Common myeloid progenitor, CD34-positive (primary cell): ENCODE data around the gene ZNHIT1.
"Not testable (repeated sequence)": the region's sequence is repeated elsewhere in the genome, so short reads cannot be mapped to it uniquely, and the experiment has no call there.

ENCODE experiments used
- CTCF ChIA-PET: fragments of 350-600 bp; sonication (Branson Sonifier 250); formaldehyde crosslinking; loops from one replicate; lab custom pipeline; 2021; ENCODE audit warnings: antibody characterized with exemption; lab: Charles Lee
- POLR2A ChIA-PET: fragments of 350-600 bp; sonication (Branson Sonifier 250); formaldehyde crosslinking; loops from one replicate; lab custom pipeline; 2021; ENCODE audit warnings: antibody characterized with exemption; lab: Charles Lee
- DNase-seq, 3 donors: peaks; one replicate each; pipeline versions ENCODE4 v3.0.0 to v3.0.0-alpha.2; 2013
- H3K27ac ChIP-seq, 2 experiments: 1 replicate in 1 of 2; 2 replicates in 1 of 2; pipeline ENCODE4 v1.7.0; 2013; ENCODE audit warnings: inconsistent platforms in 2 of 2, low read length in 2 of 2, mild to moderate bottlenecking in 2 of 2, low read depth in 1 of 2, moderate library complexity in 1 of 2; ENCODE audit not compliant: severe bottlenecking in 2 of 2, insufficient read depth in 1 of 2, poor library complexity in 1 of 2
- H3K27me3 ChIP-seq, 5 experiments: replicated peaks in 2 of 5; 1 replicate in 3 of 5; 2 replicates in 2 of 5; pipeline versions ENCODE4 v1.6.1 to v1.7.0; 2013; ENCODE audit warnings: low read length in 4 of 5, mild to moderate bottlenecking in 2 of 5, moderate library complexity in 2 of 5, inconsistent platforms in 1 of 5; ENCODE audit not compliant: insufficient read depth in 5 of 5, control insufficient read depth in 4 of 5
- H3K36me3 ChIP-seq, 4 experiments: 1 replicate in 2 of 4; 2 replicates in 2 of 4; pipeline versions ENCODE4 v1.6.1 to v1.7.0; 2013; ENCODE audit warnings: low read length in 3 of 4, control low read depth in 1 of 4, mild to moderate bottlenecking in 1 of 4; ENCODE audit not compliant: control insufficient read depth in 4 of 4, insufficient read depth in 4 of 4
- H3K4me1 ChIP-seq, 4 experiments: 1 replicate in 3 of 4; 2 replicates in 1 of 4; pipeline versions ENCODE4 v1.6.1 to v1.7.1; 2013; ENCODE audit warnings: low read length in 3 of 4, mild to moderate bottlenecking in 3 of 4, control low read depth in 1 of 4, inconsistent platforms in 1 of 4, moderate library complexity in 1 of 4; ENCODE audit not compliant: control insufficient read depth in 4 of 4, insufficient read depth in 4 of 4; ENCODE audit errors: control extremely low read depth in 1 of 4
- H3K4me3 ChIP-seq, 7 experiments: 1 replicate in 4 of 7; 2 replicates in 3 of 7; pipeline versions ENCODE4 v1.5.1 to v1.7.0; 2013; ENCODE audit warnings: mild to moderate bottlenecking in 7 of 7, low read length in 6 of 7, moderate library complexity in 6 of 7, inconsistent platforms in 2 of 7, low read depth in 2 of 7, control low read depth in 1 of 7; ENCODE audit not compliant: insufficient read depth in 4 of 7, control insufficient read depth in 1 of 7; ENCODE audit errors: extremely low read depth in 1 of 7
- H3K9me3 ChIP-seq, 5 experiments: 1 replicate in 4 of 5; 2 replicates in 1 of 5; pipeline versions ENCODE4 v1.6.1 to v1.7.1; 2013; ENCODE audit warnings: low read length in 4 of 5, mild to moderate bottlenecking in 2 of 5, inconsistent platforms in 1 of 5, low read depth in 1 of 5, moderate library complexity in 1 of 5; ENCODE audit not compliant: control insufficient read depth in 4 of 5, insufficient read depth in 2 of 5; ENCODE audit errors: control extremely low read depth in 1 of 5
- WGBS: methylation state at CpG from one replicate; pipeline ENCODE4 v1.1.5; 2013; ENCODE audit not compliant: insufficient coverage; 5-methylcytosine and 5-hydroxymethylcytosine counted together

The ZNHIT1 gene

DNA sequence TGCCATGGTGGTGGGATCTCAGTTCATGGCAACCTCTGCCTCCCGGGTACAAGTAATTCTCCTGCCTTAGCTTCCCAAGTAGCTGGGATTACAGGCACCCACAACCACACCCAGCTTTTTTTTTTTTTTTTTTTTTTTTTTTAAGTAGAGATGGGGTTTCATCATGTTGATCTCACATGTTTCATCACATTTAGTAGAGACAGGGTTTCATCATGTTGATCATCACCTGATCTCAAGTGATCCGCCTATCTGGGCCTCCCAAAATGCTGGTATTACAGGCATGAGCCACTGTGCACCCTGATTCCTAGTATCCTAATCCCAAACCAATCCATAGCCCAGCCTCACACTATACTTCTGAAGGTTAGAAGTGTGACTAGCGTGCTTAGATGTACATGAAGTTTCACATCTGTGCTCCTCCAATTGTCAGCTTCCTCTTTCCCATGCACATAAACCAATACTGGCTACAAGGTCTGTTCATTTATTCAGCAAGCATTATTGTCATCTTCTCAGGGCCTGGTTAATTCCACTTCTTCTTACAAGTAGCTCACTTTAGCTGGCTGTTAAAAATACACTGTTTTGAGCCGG is 31.0 kb upstream of the ZNHIT1 start:
- H3K36me3 ChIP-seq, result no peaks in the 10 kb centered on the region
- peak in 1 of 3 donors; percentile 49 for DNase-seq
- no peaks in the 10 kb centered on the region for H3K4me1 ChIP-seq
- ChIA-PET CTCF (interaction anchor here (0.5 to 1.1 kb wide), 5 partner anchors 43 to 292 kb away, joined by 3 to 5 read pairs (median 4); no protein-coding TSS in a partner anchor), POLR2A (no interaction called here)
- H3K27ac ChIP-seq, result no peak overlapping the region
- peaks cover 2 to 19% (median 12%) of the 10 kb centered on the region in 5 experiments for H3K27me3 ChIP-seq
- 100% methylated on average over 2 of the region's 4 CpGs for WGBS
- H3K4me3 ChIP-seq, result no peak overlapping the region
- H3K9me3 ChIP-seq, result no peaks in the 10 kb centered on the region

DNA sequence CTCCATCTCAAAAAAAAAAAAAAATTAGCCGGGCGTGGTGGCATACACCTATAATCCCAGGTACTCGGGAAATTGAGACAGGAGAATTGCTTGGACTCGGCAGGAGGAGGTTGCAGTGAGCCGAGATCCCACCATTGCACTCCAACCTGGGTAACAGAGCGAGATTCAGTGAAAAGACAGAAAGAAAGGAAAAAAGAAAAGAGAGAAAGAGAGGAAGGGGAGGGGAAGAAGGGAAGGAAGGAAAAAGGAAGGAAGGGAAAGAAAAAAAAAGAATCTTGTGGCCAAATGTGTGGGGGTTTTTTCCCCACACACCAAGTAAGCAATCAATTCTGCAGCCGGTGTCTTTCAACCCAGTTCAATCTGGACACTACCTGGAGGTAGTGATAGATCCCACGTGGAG is 28.9 kb upstream of the ZNHIT1 start:
- no peaks in the 10 kb centered on the region for H3K4me1 ChIP-seq
- ChIA-PET POLR2A (no interaction called here), CTCF (interaction anchor here (1.3 kb wide), 1 partner anchor 13 kb away, joined by 3 read pairs; no protein-coding TSS in a partner anchor)
- no peak overlapping the region for H3K27ac ChIP-seq
- H3K9me3 ChIP-seq, result no peaks in the 10 kb centered on the region
- DNase-seq, result no peak
- peaks cover 0 to 10% (median 4%) of the 10 kb centered on the region in 5 experiments for H3K27me3 ChIP-seq
- WGBS, result 92% methylated on average over 6 of the region's 8 CpGs
- no peak overlapping the region for H3K4me3 ChIP-seq
- H3K36me3 ChIP-seq, result no peaks in the 10 kb centered on the region

DNA sequence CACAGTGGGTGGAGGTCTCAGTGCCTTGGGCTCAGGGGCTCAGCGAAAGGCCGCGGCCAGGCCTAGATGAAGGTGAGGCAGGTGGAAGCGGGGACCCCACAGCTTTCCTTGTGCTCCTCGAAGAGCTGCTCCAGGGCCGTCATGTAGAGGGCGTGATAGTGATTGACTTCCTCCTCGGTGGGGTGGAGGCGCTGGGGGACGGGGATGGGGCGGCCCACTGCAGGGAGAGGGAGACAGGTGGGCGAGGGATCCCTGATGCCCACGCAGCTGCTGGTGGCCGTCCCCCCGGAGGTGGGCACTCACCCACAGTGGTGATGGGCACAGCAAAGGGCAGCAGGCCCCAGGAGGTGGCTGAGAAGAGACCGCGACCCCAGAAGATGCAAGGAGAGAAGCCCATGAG is 22.1 kb upstream of the ZNHIT1 start:
- Histone ChIP-seq H3K27me3 (peaks cover 0 to 25% (median 8%) of the 10 kb centered on the region in 5 experiments), H3K4me3 (no peak overlapping the region), H3K9me3 (no peaks in the 10 kb centered on the region), H3K36me3 (no peaks in the 10 kb centered on the region), H3K4me1 (no peaks in the 10 kb centered on the region), H3K27ac (no peak overlapping the region)
- no peak for DNase-seq
- ChIA-PET CTCF (interaction anchor here (1.0 to 7.8 kb wide), 4 partner anchors 8 to 89 kb away, joined by 3 to 76 read pairs (median 4); no protein-coding TSS in a partner anchor), POLR2A (no interaction called here)
- 91% methylated on average over 15 of the region's 17 CpGs for WGBS

DNA sequence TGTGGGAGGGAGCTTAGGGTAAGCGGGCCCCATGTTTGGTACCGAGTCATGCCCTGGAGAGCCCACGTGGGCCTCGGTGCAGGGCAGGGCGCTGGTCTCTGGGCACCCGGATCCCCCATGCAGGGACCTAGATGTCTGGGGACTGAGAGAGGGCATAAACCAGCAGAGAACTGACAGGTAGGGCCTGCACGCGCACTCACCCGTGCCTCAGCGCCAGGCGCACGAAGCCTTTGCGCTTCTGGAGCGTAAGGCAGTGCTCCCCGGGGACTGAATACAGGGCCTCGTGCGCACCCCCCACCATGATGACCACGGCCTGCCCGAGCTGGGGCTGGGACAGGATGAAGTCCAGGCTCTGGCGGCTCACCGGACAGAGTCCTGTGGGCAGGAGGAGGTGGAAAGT is 20.0 kb upstream of the ZNHIT1 start:
- H3K9me3 ChIP-seq, result no peaks in the 10 kb centered on the region
- ChIA-PET CTCF (interaction anchor here (1.3 kb wide), 1 partner anchor 54 kb away, joined by 4 read pairs; no protein-coding TSS in a partner anchor), POLR2A (no interaction called here)
- DNase-seq, result no peak
- peaks cover 0 to 47% (median 19%) of the 10 kb centered on the region in 5 experiments for H3K27me3 ChIP-seq
- H3K36me3 ChIP-seq, result no peaks in the 10 kb centered on the region
- H3K4me3 ChIP-seq, result no peak overlapping the region
- H3K4me1 ChIP-seq, result peaks cover 0 to 8% (median 6%) of the 10 kb centered on the region in 4 experiments
- no peak overlapping the region for H3K27ac ChIP-seq
- WGBS, result 72% methylated on average over 17 of the region's 21 CpGs

DNA sequence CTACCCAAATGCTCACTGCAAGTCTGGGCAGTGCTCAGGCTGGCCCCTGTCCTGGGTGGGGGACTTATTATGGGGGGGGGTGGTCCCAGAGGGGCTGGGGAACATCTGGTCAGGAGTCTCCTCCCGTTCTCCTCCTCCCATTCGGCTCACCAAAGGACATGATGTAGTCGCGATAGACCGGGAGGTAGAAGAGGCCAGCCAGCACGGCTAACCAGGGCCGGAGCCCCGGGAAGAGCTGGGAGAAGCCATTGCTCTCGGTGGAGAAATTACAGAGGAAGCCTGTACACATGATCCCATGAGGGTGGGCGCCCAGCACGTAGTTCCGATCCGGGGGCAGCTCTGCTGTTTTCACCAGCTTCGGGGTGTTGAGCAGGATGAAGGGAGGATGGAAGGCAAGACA is 19.5 kb upstream of the ZNHIT1 start:
- 77% methylated on average over 10 of the region's 14 CpGs for WGBS
- Histone ChIP-seq H3K4me3 (no peak overlapping the region), H3K27me3 (peaks cover 0 to 51% (median 20%) of the 10 kb centered on the region in 5 experiments), H3K4me1 (peaks cover 0 to 8% (median 6%) of the 10 kb centered on the region in 4 experiments), H3K27ac (no peak overlapping the region), H3K9me3 (no peaks in the 10 kb centered on the region), H3K36me3 (no peaks in the 10 kb centered on the region)
- CTCF ChIA-PET, result interaction anchor here (0.9 to 1.3 kb wide), 2 partner anchors 54 to 83 kb away, joined by 3 to 4 read pairs; no protein-coding TSS in a partner anchor
- POLR2A ChIA-PET, result no interaction called here
- DNase-seq, result no peak

DNA sequence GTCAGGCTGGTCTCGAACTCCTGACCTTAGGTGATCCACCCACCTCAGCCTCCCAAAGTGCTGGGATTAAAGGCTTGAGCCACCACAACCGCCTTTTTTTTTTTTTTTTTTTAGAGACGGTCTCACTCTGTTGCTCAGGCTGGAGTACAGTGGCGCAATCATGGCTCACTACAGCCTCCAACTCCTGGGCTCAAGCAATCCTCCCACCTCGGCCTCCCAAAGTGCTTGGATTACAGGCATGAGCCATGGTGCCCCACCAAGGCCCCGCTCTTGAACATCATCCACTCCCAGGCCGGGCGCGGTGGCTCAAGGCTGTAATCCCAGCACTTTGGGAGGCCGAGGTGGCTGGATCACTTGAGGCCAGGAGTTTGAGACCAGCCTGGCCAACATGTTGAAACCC is 18.4 kb upstream of the ZNHIT1 start:
- H3K4me1 ChIP-seq, H3K9me3 ChIP-seq, DNase-seq, H3K27ac ChIP-seq, POLR2A ChIA-PET, H3K36me3 ChIP-seq, H3K4me3 ChIP-seq: not testable (repeated sequence)
- WGBS, result 94% methylated on average over 10 of the region's 10 CpGs
- CTCF ChIA-PET, result interaction anchor here (0.7 to 1.3 kb wide), 4 partner anchors 14 to 305 kb away, joined by 3 to 4 read pairs (median 4); no protein-coding TSS in a partner anchor
- H3K27me3 ChIP-seq, result peaks cover 0 to 62% (median 22%) of the 10 kb centered on the region in 5 experiments

DNA sequence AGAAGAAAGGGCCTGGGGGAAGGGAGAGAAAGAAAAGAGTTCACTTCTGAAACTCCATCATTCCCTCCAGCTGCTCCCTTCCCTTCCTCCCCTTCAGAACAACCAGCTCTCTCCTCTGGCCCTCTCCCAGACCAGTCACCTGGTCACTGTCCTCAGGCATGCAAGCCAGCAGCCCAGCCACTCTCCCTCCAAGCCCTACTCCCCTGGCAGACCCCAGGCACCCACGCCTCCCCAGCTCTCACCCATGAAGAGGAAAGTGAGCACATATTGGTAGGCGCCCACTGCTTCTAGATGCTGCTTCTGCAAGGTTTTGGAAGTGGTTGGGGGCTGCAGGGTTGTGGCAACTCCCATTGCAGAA is 17.5 kb upstream of the ZNHIT1 start:
- CTCF ChIA-PET, result interaction anchor here (0.6 to 1.3 kb wide), 4 partner anchors 12 to 367 kb away, joined by 3 to 4 read pairs (median 4); no protein-coding TSS in a partner anchor
- Histone ChIP-seq H3K27me3 (peaks cover 0 to 64% (median 22%) of the 10 kb centered on the region in 5 experiments), H3K27ac (no peak overlapping the region), H3K36me3 (no peaks in the 10 kb centered on the region), H3K4me1 (peaks cover 0 to 8% (median 6%) of the 10 kb centered on the region in 4 experiments), H3K4me3 (no peak overlapping the region), H3K9me3 (no peaks in the 10 kb centered on the region)
- POLR2A ChIA-PET, result no interaction called here
- no peak for DNase-seq
- WGBS, result 80% methylated on average over 1 of the region's 2 CpGs
